HG03025 (cell line): ENCODE measurements around the gene RPN1.
"Not testable (repeated sequence)": the region's sequence is repeated elsewhere in the genome, so short reads cannot be mapped to it uniquely, and the experiment has no call there.

Experiments
- ATAC-seq: cut with Tn5 transposase; IDR thresholded peaks from one replicate; pipeline ENCODE4 v1.9.1; 2021; ENCODE audit warnings: mild to moderate bottlenecking, moderate library complexity; ENCODE audit not compliant: unreplicated experiment, low FRiP score

The RPN1 gene

DNA sequence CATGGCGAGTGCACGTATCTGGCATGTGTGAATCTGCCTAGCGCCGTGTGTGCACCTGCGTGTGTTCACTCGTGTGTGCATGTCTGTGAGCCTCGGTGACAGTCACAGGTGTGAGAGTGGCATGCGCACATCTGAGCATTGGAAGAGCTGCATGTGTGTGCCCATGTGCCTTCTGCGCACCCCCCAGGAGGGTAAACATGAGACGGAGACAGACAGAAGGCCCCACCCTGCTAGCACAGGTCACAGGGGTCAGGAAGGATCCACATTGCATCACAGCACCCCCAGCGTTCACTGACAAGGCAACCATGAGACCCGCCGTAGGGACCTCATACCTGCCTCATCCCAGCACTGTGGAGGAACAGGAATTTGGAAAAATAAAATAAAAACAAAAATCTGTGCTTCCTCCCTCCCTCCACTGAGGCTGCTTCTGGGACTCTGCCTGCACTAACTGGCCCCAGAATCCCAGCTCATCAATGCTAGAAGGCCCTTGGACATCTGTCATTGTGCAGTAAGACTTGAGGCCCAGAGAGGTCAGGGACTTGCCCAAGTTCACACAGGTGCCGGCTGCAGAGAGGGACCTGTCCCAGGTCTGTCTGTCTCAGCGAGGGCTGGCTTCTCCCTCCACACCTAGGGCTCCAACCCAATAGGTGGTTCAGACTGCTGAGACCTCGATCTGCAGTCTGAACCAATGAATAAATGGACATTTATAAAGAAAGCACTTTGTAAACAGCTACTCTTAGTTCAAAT lies 37.4 kb downstream of the RPN1 start:
- ATAC-seq = no peak

DNA sequence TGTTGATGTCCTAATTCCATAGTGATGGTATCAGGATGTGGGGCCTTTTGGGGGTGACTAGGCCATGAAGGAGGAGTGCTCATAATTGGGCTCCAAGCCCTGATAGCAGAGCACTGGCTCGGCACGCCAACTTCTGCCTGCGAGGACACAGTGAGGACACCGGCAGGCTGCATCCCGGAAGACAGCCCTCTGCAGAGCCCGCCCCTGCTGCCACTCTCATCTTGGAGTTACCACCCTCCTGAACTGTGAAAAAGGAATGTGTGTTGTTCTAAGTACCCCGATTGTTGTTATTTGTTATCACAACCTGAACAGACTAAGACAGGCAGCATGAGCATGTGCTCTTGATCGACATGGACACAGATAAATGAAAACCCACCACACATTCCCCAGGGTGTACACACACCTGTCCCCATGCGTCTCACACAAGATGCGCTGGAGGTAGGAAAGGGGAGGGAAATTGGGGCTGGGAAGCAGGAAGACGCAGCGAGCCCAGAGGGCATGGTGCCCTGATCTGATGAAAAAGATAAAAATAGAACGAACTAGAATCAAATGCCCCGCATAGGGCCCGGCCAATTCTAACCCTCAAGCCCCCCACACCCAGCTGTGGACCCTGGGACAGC lies 40.1 kb downstream of the RPN1 start:
- no peak for ATAC-seq

DNA sequence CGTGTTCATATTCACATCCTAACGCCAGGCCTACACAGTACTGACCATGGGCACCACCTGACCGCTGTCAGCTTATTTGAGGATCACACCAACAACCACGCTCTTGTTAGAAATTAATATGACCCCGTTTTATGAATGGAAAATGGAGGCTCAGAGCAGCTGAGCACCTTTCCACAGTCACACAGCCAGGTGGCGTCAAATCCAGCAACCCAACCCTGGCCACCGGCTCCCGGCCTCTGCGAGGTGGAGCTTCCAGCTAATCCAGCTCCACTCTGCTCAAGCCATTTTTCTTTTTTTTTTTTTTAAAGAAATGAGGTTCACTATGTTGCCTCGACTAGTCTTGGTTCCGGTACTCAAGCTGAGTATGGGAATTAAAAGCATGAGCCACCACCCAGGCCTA lies 41.3 kb downstream of the RPN1 start:
- no peak for ATAC-seq

DNA sequence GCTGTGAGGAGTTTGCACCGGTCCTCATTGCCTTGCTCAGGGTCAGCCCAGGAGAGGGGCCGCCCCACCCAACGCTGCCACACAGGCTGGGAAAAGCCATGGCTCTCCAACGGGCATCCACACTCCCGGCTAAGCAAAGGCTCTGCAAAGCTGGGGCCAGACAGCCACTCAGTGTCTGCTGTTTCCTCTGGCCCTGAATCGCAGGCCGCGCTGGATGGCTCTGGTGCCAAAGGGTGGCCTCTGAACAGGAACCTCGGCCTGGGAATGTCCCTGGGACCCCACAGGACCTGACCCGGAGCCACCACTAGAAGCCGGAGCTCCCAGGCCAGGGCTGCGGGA lies 42.9 kb downstream of the RPN1 start:
- no peak for ATAC-seq

DNA sequence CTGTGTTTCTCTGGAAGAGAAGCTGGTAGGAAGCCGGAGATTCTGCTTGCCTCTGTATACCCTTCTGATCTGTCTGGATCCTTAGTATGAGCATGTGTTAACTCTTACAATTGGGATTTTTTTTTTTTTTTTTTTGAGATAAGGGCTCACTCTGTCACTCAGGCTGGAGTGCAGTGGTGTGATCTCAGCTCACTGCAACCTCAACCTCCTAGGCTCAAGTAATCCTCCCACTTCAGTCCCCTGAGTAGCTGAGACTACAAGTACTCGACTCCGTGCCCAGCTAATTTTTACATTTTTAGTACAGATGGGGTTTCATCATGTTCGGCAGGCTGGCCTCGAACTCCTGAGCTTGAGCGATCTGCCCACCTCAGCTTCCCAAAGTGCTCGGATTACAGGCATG lies 44.5 kb downstream of the RPN1 start:
- no peak for ATAC-seq

DNA sequence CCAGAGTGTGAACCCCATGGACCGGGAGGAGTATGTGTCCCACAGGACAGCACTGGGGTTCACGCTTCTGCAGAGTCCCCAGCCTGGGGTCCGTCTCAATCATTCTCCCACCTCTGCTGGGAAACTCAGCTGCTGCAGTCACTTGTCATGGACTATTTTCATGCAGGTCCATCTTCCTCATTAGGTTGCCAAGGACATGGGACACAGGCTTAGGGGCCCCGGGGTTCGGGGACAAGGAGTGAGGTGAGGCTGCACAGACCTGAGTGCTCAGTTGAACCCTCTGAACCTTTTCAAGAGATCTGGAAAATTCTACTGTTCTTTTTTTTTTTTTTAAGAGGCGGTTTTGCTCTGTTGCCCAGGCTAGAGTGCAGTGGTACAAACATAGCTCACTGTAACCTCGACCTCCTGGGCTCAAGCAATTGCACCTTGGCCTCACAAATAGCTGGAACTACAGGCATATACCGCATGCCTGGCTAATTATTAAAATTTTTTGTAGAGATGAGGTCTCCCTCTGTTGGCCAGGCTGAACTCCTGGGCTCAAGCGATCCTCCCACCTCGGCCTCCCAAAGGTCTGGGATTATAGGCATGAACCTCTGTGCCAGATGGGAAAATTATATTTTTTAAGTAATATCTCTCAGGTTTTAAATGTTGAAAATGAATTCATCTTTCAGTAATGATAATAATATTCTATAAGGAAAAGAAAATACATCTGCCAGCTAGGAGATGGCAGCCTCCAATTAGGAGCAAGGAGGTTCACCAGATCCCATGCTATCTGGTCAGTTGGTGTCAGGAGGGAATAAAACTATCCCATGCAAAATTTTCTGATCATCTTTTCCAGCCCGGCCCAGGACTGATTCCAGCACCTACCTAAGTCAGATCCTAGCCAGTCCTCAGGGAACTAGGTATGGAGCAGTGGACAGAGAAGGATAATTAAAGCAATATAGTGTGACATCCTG lies 45.2 kb downstream of the RPN1 start:
- ATAC-seq = no peak

DNA sequence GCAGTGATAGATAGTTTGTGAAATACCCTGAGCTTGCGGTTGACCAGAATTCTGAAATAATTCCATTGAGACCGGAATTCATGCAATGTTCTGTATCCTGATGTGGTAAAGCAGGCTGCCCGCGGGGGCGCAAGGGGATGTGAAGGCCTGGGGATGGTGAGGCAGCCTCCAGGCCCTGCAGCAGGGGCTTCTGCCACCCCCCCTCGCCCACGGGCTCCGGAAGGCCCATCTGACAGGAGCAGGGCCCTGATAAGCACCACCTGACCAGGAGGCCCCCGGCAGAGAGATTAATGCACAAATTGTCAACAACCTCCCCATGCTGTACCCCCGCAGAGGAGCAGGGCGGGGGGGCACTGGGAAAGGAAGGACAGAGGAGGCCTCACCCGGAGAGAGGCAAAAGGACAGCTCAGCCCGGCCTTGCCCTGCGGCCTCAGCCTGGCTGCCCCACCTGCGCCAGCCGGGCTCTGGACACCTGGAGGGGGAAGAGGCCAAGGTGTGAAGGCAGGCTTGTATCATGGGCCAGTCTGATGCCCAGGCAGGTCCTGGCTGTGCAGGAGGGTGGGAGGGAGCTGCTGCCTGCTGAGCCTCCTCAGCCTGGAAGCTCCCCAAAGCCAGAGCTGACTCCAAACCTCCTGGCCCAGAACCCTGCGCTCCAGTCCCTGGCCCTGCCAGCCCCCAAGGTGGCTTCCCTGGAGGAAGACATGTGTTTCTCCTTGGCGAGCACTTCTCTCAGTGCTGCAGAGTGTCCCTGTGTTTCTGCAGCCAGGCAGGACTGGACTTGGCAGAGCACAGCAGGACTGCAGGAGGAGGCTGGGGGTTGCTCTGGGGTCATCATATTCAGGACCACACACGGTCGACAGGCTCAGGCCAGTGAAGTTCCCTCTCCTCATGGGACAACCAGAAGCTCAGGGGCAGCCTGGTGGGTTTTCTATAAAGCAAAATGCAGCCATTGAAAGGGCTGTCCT lies 46.5 kb downstream of the RPN1 start:
- no peak for ATAC-seq

DNA sequence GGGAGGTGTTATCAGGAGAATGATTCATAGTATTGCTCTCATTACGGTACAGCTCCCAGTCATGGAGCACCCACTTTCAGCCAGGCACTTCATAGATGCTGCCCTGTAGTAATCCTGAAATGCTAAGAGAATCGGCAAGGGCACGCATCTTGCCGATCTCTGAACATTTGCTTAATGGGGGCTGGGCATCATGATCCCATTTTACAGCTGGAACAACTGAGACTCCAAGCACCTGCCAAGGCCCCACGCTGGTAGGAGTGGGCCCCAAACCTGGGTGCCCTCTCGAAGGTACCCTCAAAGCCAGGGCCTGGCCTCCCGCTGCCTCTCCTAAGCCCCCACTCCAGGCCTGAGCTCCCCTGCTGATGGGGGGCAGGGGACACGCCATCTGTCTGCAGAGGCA lies 47.3 kb downstream of the RPN1 start:
- no peak for ATAC-seq

DNA sequence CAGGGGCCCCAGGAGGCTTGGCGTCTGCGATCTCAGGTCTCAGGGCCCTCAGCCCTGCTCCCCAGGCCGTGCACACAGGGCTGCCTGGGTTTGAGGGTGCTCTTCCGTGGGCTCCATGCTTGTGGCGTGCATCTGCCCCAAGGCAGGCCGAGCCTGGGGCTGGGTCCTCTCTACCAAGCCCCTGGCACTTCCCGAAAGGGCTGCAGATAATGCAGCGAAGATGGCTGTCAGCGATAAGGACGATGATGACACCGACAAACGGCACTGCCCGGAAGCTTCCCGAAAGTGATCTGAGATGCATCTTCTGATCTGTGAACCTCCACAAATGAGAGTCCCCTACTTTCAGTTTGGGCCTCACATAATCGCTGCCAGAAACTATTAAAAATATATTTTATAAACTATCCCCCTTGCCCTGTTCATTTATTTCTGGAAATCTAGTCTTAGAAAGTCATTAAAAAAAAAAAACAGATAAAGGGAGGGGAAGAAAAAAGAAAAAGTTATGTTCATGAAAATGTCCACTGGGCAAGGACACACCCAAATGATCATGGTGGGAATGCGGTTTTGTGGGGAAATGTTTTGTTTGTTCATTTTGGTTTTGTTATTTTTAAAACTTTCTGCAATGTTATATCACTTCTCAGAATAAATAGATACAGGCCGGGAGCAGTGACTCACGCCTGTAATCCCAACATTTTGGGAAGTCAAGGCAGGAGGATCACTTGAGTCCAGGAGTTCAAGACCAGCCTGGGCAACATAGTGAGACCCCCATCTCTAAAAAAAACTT lies 51.5 kb downstream of the RPN1 start:
- ATAC-seq = no peak

DNA sequence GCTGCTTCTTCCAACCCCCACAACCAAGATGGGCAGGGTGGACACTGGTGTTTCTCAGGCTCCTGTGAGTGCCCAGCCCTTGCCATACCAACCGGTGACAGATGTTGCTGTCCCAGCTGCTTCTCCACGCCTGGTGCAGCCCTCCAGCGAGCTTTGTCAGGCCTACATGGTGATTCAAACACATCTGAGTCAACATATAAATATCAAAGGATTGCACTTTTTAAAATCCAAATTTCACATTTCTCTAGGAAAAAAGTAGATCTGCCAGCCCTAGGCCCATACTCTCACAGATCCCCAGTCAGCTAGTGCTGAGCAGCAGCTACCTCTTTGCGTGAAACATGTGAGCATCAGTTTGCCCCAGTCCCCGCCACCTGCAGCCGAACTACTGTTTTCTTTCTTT lies 52.7 kb downstream of the RPN1 start:
- ATAC-seq = no peak

DNA sequence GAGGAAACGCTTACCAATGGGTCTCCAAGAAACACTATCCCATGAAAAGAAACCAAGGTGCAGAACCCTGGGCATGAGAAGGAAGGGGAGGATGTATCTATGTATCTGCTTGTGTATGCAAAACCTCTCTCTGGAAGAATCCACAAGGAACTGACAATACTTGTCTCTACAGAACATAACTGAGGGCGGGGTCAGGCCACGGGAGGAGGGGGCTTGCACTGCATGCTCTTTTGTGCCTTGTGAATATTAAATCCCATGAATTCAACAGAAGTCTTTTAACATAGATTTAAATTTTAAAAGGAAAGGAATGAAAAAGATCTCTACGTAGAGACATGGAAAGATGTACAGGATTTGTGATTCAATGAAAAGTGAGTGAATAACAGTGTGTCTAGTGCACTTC lies 57.8 kb downstream of the RPN1 start:
- ATAC-seq = no peak

DNA sequence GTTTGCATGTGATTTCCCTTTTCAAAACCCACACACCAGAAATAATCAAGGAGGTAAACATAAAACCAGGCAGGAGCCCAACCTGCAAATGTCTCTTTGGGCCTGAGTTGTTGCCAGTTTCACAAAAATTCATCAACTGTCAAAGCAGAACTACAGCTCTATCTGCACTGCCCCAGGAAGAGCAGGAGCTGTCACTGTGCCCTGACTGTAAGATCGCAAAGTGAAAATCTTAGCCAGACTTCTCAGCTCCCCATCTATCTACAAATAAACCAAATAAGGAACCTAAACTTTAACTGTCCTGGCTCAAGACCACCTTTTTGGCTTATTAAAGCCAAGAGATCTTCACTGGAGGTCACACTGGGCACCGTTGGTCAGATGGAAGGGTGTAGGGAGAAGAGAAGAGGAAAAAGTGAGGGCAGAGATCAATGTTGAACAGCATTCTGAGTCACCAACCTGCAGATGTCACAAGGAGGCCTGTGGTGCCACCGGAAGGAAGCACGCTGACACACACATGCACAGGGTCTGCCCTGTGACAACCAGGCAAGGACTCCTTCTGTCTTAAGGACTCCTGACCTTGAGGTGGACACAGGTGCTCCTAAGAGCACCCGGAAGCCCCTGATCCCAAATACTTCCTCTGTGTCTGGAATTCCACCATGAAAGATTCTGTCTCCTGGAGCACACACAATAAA lies 58.7 kb downstream of the RPN1 start:
- ATAC-seq = no peak

DNA sequence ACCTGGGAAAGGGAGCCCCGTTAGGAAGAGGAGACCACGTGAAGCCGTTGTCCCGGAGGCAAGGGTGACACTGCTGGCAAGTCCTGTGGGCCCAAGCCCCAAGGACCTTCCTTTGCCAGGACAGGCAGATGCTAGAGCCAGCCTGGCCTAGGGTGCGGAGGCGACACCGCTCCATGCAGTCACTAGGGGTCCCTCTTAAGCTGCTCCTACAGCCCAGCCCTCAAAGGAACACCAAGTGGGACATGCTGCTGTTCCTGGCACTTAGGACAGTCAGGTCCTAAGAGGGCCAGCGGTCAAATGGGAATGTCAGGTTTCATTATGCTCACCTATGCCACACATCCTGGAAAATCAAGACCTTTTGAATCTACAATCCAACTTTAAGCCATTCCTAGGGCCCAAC lies 59.7 kb downstream of the RPN1 start:
- no peak for ATAC-seq

DNA sequence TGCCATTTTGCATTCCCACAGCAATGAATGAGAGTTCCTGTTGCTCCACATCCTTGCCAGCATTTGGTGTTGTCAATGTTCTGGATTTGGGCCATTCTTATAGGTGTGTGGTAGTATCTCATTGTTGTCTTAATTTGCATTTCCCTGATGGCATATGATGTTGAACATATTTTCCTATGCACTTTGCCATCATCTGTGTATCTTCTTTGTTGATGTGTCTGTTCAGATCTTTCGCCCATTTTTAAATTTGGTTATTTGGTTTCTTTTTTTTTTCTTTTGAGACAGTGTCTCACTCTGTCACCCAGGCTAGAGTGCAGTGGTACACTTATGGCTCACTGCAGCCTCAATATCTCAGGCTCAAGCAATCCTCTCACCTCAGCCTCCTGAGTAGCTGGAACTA lies 60.6 kb downstream of the RPN1 start:
- ATAC-seq = not testable (repeated sequence)

DNA sequence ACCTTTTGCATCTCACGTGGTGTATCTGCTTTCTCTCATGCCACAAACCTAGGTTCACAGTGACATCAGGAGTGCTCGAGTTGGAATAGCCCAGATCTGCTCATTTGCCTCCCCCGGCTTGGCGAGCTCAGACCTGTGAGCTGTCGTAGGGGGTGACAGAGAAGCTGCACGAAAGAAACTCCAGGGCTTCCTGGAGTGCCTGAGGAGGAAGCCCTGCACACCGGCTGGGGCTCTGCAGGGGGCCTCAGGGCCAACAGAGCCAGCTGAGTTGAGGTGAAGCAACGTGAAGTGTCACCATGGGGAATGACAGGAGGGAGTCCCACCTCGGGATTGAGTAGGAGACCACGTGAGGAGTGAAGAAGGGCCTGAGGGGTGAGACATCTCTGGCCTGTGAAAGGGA lies 62.5 kb downstream of the RPN1 start:
- no peak for ATAC-seq

DNA sequence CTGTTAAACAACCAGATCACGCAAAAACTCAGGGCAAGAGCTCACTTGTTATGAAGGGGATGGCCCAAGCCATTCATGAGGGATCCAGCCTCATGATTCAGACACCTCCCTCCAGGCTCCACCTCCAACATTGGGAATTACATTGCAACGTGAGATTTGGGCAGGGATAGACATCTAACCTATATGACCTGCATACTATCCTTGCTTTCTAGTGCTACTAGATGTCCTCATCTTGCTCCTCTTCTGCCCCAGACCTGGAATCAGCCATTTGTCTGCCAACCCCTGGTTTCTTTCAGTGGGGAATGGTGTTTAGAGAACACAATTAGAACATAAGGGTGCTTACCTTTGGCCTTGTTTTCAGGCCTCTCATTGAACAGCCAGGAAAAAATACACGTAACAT lies 63.2 kb downstream of the RPN1 start:
- no peak for ATAC-seq

DNA sequence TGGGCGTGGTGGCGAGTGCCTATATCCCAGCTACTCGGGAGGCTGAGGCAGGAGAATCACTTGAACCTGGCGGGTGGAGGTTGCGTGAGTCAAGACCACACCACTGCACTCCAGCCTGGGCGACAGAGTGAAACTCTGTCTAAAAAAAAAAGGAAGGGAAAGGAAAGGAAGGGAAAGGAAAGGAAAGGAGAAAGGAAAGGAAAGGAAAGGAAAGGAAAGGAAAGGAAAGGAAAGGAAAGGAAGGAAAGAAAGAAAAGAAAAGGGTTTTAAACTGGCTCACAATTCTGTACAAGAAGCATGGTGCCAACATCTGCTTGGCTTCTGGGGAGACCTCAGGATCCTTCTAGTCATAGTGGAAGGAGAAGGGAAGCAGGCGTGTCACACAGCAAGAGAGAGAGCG lies 63.7 kb downstream of the RPN1 start:
- ATAC-seq = not testable (repeated sequence)

DNA sequence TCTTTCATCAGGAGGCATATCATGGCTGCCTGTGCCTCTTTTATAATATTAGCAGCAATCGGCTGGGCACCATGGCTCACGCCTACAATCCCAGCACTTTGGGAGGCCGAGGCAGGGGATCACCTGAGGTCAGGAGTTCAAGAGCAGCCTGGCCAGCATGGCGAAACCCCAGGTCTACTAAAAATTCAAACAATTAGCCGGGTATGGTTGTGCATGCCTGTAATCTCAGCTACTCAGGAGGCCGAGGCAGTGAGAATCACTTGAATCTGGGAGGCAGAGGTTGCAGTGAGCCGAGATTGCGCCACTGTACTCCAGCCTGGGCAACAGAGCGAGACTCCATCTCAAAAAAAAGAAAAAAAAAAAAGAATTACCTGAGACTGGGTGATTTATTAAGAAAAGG lies 64.2 kb downstream of the RPN1 start:
- ATAC-seq = not testable (repeated sequence)

DNA sequence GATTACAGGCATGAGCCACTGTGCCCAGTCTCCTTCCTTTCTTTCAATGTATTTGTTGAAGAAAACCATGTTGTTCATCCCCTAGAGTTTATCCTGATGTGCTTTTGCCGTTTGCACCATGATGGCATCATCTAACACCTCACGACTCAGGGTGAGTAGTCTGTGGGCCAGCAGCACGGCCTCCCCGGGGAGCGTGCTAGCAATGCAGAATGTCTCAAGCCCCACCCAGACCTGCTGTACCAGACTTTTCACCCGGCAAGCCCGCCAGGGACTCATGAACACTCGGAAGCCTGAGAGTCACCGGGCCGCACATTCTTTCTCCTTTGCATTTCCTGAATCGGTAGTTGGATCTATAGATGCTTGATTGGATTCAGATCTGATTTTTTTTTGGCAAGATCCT lies 64.6 kb downstream of the RPN1 start:
- no peak for ATAC-seq
